GM21390 (cell line): ENCODE measurements around the gene EDC4.
A peak's percentile ranks its signal among the peaks of the same experiment; 100 is the strongest.
"Not testable (repeated sequence)": the region's sequence is repeated elsewhere in the genome, so short reads cannot be mapped to it uniquely, and the experiment has no call there.

Experiments used
- ATAC-seq: cut with Tn5 transposase; IDR thresholded peaks from one replicate; pipeline ENCODE4 v1.9.1; 2021; ENCODE audit not compliant: unreplicated experiment

Gene EDC4

GRCh38 chr16:67846320-67847063 is 26.4 kb upstream of the EDC4 start, which contains the start of gene NUTF2:
TSS of gene NUTF2 (plus strand) at chr16:67846933. CDS start at chr16:67865131, 18,198 bp downstream.
- ATAC-seq: peak; percentile 55

- peak; percentile 40 for ATAC-seq
These were observed 25.6 kb upstream of the EDC4 start, which contains the start of gene CENPT for GRCh38 chr16:67847064-67847861. TSS of gene CENPT (minus strand) at chr16:67847693. CDS start at chr16:67833859, 13,834 bp downstream.

- no peak for ATAC-seq
These were observed 24.7 kb upstream of the EDC4 start for GRCh38 chr16:67848118-67848517.

GRCh38 chr16:67853670-67854069 is 19.2 kb upstream of the EDC4 start:
- no peak for ATAC-seq

- ATAC-seq: no peak
These were observed 17.1 kb upstream of the EDC4 start for GRCh38 chr16:67855789-67856188.

- ATAC-seq: no peak
These were observed 15.8 kb upstream of the EDC4 start for GRCh38 chr16:67856927-67857546.

GRCh38 chr16:67857547-67858233 is 15.2 kb upstream of the EDC4 start:
- no peak for ATAC-seq

- ATAC-seq: no peak
These were observed 14.4 kb upstream of the EDC4 start for GRCh38 chr16:67858500-67858899.

- ATAC-seq: no peak
These were observed 12.1 kb upstream of the EDC4 start for GRCh38 chr16:67860589-67861398.

- no peak for ATAC-seq
These were observed 11.0 kb upstream of the EDC4 start for GRCh38 chr16:67861877-67862276.

- ATAC-seq: no peak
These were observed 9.9 kb upstream of the EDC4 start for GRCh38 chr16:67862623-67863583.

GRCh38 chr16:67864044-67864443 is 8.8 kb upstream of the EDC4 start:
- ATAC-seq: not testable (repeated sequence)

GRCh38 chr16:67864594-67864993 is 8.3 kb upstream of the EDC4 start:
- no peak for ATAC-seq

- no peak for ATAC-seq
These were observed 7.5 kb upstream of the EDC4 start for GRCh38 chr16:67865318-67865717.

GRCh38 chr16:67868290-67868689 is 4.6 kb upstream of the EDC4 start:
- ATAC-seq: no peak

GRCh38 chr16:67869653-67870052 is 3.2 kb upstream of the EDC4 start:
- no peak for ATAC-seq

- ATAC-seq: no peak
These were observed 1.6 kb upstream of the EDC4 start for GRCh38 chr16:67871256-67871655.

- ATAC-seq: no peak
These were observed 671 bp upstream of the EDC4 start for GRCh38 chr16:67872131-67872630.
